Activated CD4-positive, alpha-beta memory T cell treated with anti-CD3 and anti-CD28 coated beads for 36 hours (primary cell): ENCODE data around the gene CNGA3. TPM values are rescaled to one million over a fixed set of nuclear protein-coding genes. Genes with fewer than 3 reads are reported as not detected.
"Not testable (repeated sequence)": the region's sequence is repeated elsewhere in the genome, so short reads cannot be mapped to it uniquely, and the experiment has no call there.

Experiments used
- CTCF ChIA-PET: fragments of 350-600 bp; sonication (Branson Sonifier 250); formaldehyde crosslinking; loops from one replicate; lab custom pipeline; 2021; ENCODE audit warnings: antibody characterized with exemption, inconsistent platforms; lab: Charles Lee
- POLR2A ChIA-PET: fragments of 350-600 bp; sonication (Branson Sonifier 250); formaldehyde crosslinking; loops from one replicate; lab custom pipeline; 2021; ENCODE audit warnings: antibody characterized with exemption; lab: Charles Lee
- DNase-seq: peaks from one replicate; pipeline ENCODE4 v3.0.0-alpha.2; 2020
- H3K27ac Mint-ChIP-seq: one replicate; pipeline ENCODE4 v1.8.0; 2021; ENCODE audit warnings: mixed read lengths
- H3K27me3 Mint-ChIP-seq: one replicate; pipeline ENCODE4 v1.8.0; 2021; ENCODE audit warnings: mixed read lengths
- H3K36me3 Mint-ChIP-seq: one replicate; pipeline ENCODE4 v1.8.0; 2021; ENCODE audit warnings: mixed read lengths
- H3K4me1 Mint-ChIP-seq: one replicate; pipeline ENCODE4 v1.8.0; 2021; ENCODE audit warnings: low read depth, mixed read lengths
- H3K4me3 Mint-ChIP-seq: one replicate; pipeline ENCODE4 v1.8.0; 2021; ENCODE audit warnings: mild to moderate bottlenecking, mixed read lengths
- H3K9me3 Mint-ChIP-seq: one replicate; pipeline ENCODE4 v1.8.0; 2021; ENCODE audit warnings: mixed read lengths
- intact Hi-C: fragments of 100-400 bp; cut with micrococcal nuclease; formaldehyde crosslinking; loops from one replicate; pipeline ENCODE4 v1.15.1; 2023
- total RNA-seq, 2 experiments: library from RNA; stranded (reverse); gene quantifications; one replicate each; pipeline ENCODE4 v1.2.3, GENCODE V29; 2021

CNGA3 gene
- not detected for total RNA-seq

GRCh38 chr2:98346311-98347236 is at the start of gene CNGA3:
CNGA3 (plus strand) TSS chr2:98346456; CDS start chr2:98369976, 23,520 bp downstream.
- Mint-ChIP-seq H3K9me3 (peaks cover 8% of the 10 kb centered on the region), H3K27ac (no peak within 1 kb of the TSS), H3K4me1 (peaks cover 10% of the 10 kb centered on the region), H3K27me3 (peaks cover 61% of the 10 kb centered on the region), H3K36me3 (peaks cover 4% of the 10 kb centered on the region), H3K4me3 (no peak within 1 kb of the TSS)
- intact Hi-C loops: no loop called here
- POLR2A ChIA-PET: no interaction called here
- CTCF ChIA-PET: interaction anchor here (1.1 kb wide), 1 partner anchor 38 kb away, joined by 6 read pairs; no protein-coding TSS in a partner anchor
- DNase-seq: peak; percentile 36

- no peak for DNase-seq
- Mint-ChIP-seq H3K36me3 (no peaks in the 10 kb centered on the region), H3K27me3 (peaks cover 11% of the 10 kb centered on the region), H3K9me3 (no peaks in the 10 kb centered on the region), H3K4me3 (no peak overlapping the region), H3K27ac (no peak overlapping the region), H3K4me1 (no peaks in the 10 kb centered on the region)
- intact Hi-C loops: no loop called here
- POLR2A ChIA-PET: no interaction called here
- CTCF ChIA-PET: no interaction called here
Measured at GRCh38 chr2:98297817-98298682, 48.2 kb upstream of the CNGA3 start.

- ChIA-PET POLR2A (no interaction called here), CTCF (no interaction called here)
- peaks cover 11% of the 10 kb centered on the region for H3K27me3 Mint-ChIP-seq
- H3K36me3 Mint-ChIP-seq: no peaks in the 10 kb centered on the region
- no peaks in the 10 kb centered on the region for H3K9me3 Mint-ChIP-seq
- intact Hi-C loops: no loop called here
- DNase-seq: no peak
- no peaks in the 10 kb centered on the region for H3K4me1 Mint-ChIP-seq
- H3K4me3 Mint-ChIP-seq: no peak overlapping the region
- no peak overlapping the region for H3K27ac Mint-ChIP-seq
Measured at GRCh38 chr2:98298683-98299164, 47.5 kb upstream of the CNGA3 start.

GRCh38 chr2:98299211-98299905 is 46.9 kb upstream of the CNGA3 start:
- Mint-ChIP-seq H3K36me3 (no peaks in the 10 kb centered on the region), H3K9me3 (no peaks in the 10 kb centered on the region), H3K4me1 (no peaks in the 10 kb centered on the region), H3K27ac (no peak overlapping the region), H3K4me3 (no peak overlapping the region), H3K27me3 (peaks cover 9% of the 10 kb centered on the region)
- POLR2A ChIA-PET: no interaction called here
- CTCF ChIA-PET: no interaction called here
- no peak for DNase-seq
- intact Hi-C loops: no loop called here

GRCh38 chr2:98300141-98300874 is 45.9 kb upstream of the CNGA3 start:
- DNase-seq: no peak
- ChIA-PET POLR2A (no interaction called here), CTCF (no interaction called here)
- intact Hi-C loops: no loop called here
- Mint-ChIP-seq H3K27me3 (peaks cover 12% of the 10 kb centered on the region), H3K36me3 (no peaks in the 10 kb centered on the region), H3K4me1 (no peaks in the 10 kb centered on the region), H3K9me3 (no peaks in the 10 kb centered on the region), H3K4me3 (no peak overlapping the region), H3K27ac (no peak overlapping the region)

GRCh38 chr2:98301469-98301868 is 44.8 kb upstream of the CNGA3 start:
- Mint-ChIP-seq H3K36me3 (no peaks in the 10 kb centered on the region), H3K4me3 (no peak overlapping the region), H3K4me1 (no peaks in the 10 kb centered on the region), H3K27ac (no peak overlapping the region), H3K9me3 (no peaks in the 10 kb centered on the region), H3K27me3 (peaks cover 18% of the 10 kb centered on the region)
- intact Hi-C loops: no loop called here
- POLR2A ChIA-PET: no interaction called here
- no peak for DNase-seq
- CTCF ChIA-PET: no interaction called here

- POLR2A ChIA-PET, H3K27ac Mint-ChIP-seq, H3K36me3 Mint-ChIP-seq, H3K9me3 Mint-ChIP-seq, CTCF ChIA-PET, H3K4me1 Mint-ChIP-seq, DNase-seq, H3K4me3 Mint-ChIP-seq, intact Hi-C loops: not testable (repeated sequence)
- peaks cover 18% of the 10 kb centered on the region for H3K27me3 Mint-ChIP-seq
Measured at GRCh38 chr2:98307131-98307696, 39.0 kb upstream of the CNGA3 start.

- Mint-ChIP-seq H3K36me3 (no peaks in the 10 kb centered on the region), H3K9me3 (no peaks in the 10 kb centered on the region), H3K4me3 (no peak overlapping the region), H3K27me3 (peaks cover 16% of the 10 kb centered on the region), H3K4me1 (no peaks in the 10 kb centered on the region), H3K27ac (no peak overlapping the region)
- POLR2A ChIA-PET: no interaction called here
- CTCF ChIA-PET: no interaction called here
- DNase-seq: no peak
- intact Hi-C loops: no loop called here
Measured at GRCh38 chr2:98308068-98308467, 38.2 kb upstream of the CNGA3 start.

- Mint-ChIP-seq H3K27ac (no peak overlapping the region), H3K9me3 (no peaks in the 10 kb centered on the region), H3K36me3 (no peaks in the 10 kb centered on the region), H3K27me3 (peaks cover 18% of the 10 kb centered on the region), H3K4me3 (no peak overlapping the region), H3K4me1 (no peaks in the 10 kb centered on the region)
- POLR2A ChIA-PET: no interaction called here
- intact Hi-C loops: no loop called here
- no peak for DNase-seq
- CTCF ChIA-PET: no interaction called here
Measured at GRCh38 chr2:98308532-98308931, 37.7 kb upstream of the CNGA3 start.

GRCh38 chr2:98309580-98309979 is 36.7 kb upstream of the CNGA3 start:
- Mint-ChIP-seq H3K27ac (no peak overlapping the region), H3K4me1 (no peaks in the 10 kb centered on the region), H3K9me3 (no peaks in the 10 kb centered on the region), H3K36me3 (no peaks in the 10 kb centered on the region), H3K4me3 (no peak overlapping the region), H3K27me3 (peaks cover 19% of the 10 kb centered on the region)
- CTCF ChIA-PET: no interaction called here
- intact Hi-C loops: no loop called here
- POLR2A ChIA-PET: no interaction called here
- no peak for DNase-seq

- no peak for DNase-seq
- Mint-ChIP-seq H3K9me3 (no peaks in the 10 kb centered on the region), H3K4me3 (no peak overlapping the region), H3K4me1 (no peaks in the 10 kb centered on the region), H3K36me3 (no peaks in the 10 kb centered on the region), H3K27ac (no peak overlapping the region), H3K27me3 (peaks cover 15% of the 10 kb centered on the region)
- intact Hi-C loops: no loop called here
- POLR2A ChIA-PET: no interaction called here
- CTCF ChIA-PET: no interaction called here
Measured at GRCh38 chr2:98310010-98310409, 36.2 kb upstream of the CNGA3 start.
